ENCODE data around the gene CCDC187. TPM values are rescaled to one million over a fixed set of nuclear protein-coding genes. Genes with fewer than 3 reads are reported as not detected.

The CCDC187 gene
- total RNA-seq, 1 donor from 2014 or later: not detected

GRCh38 chr9:136340356-136341041, 36.6 kb upstream of the CCDC187 start:
- intact Hi-C loops (cut with micrococcal nuclease): no loop called here

GRCh38 chr9:136339958-136340310, 36.0 kb upstream of the CCDC187 start:
- intact Hi-C loops (cut with micrococcal nuclease): no loop called here

- intact Hi-C loops (cut with micrococcal nuclease): no loop called here
These were observed 35.5 kb upstream of the CCDC187 start for GRCh38 chr9:136339173-136339957.

GRCh38 chr9:136338511-136338910, 34.6 kb upstream of the CCDC187 start:
- intact Hi-C loops (cut with micrococcal nuclease): no loop called here

- intact Hi-C loops (cut with micrococcal nuclease): no loop called here
These were observed 33.8 kb upstream of the CCDC187 start for GRCh38 chr9:136337416-136338395.

- intact Hi-C loops (cut with micrococcal nuclease): no loop called here
These were observed 33.0 kb upstream of the CCDC187 start for GRCh38 chr9:136336881-136337280.

- intact Hi-C loops (cut with micrococcal nuclease): no loop called here
These were observed 32.4 kb upstream of the CCDC187 start for GRCh38 chr9:136336156-136336870.

- intact Hi-C loops (cut with micrococcal nuclease): no loop called here
These were observed 31.6 kb upstream of the CCDC187 start for GRCh38 chr9:136335296-136336155.

GRCh38 chr9:136334541-136334940, 30.6 kb upstream of the CCDC187 start:
- intact Hi-C loops (cut with micrococcal nuclease): no loop called here

GRCh38 chr9:136333486-136333885, 29.6 kb upstream of the CCDC187 start:
- intact Hi-C loops (cut with micrococcal nuclease): no loop called here

- intact Hi-C loops (cut with micrococcal nuclease): no loop called here
These were observed 29.2 kb upstream of the CCDC187 start for GRCh38 chr9:136333045-136333444.

GRCh38 chr9:136332482-136332983, 28.6 kb upstream of the CCDC187 start:
- intact Hi-C loops (cut with micrococcal nuclease): no loop called here

GRCh38 chr9:136331556-136332481, 27.9 kb upstream of the CCDC187 start:
- intact Hi-C loops (cut with micrococcal nuclease): no loop called here

- intact Hi-C loops (cut with micrococcal nuclease): no loop called here
These were observed 27.1 kb upstream of the CCDC187 start for GRCh38 chr9:136331030-136331429.

- intact Hi-C loops (cut with micrococcal nuclease): no loop called here
These were observed 26.6 kb upstream of the CCDC187 start for GRCh38 chr9:136330406-136330990.

- intact Hi-C loops (cut with micrococcal nuclease): no loop called here
These were observed 25.9 kb upstream of the CCDC187 start for GRCh38 chr9:136329636-136330405.

GRCh38 chr9:136329211-136329627, 25.3 kb upstream of the CCDC187 start:
- intact Hi-C loops (cut with micrococcal nuclease): no loop called here

GRCh38 chr9:136328622-136329041, 24.7 kb upstream of the CCDC187 start:
- intact Hi-C loops (cut with micrococcal nuclease): no loop called here

Measured in T-helper 2 cell treated with Interferon-gamma antibody and Interleukin-4, amounts not matched to agents 100 ng/mL and 5 ng/mL, for 36 hours (primary cell).